Stimulated activated CD4-positive, alpha-beta T cell treated with anti-CD3 and anti-CD28 coated beads, Interleukin-2, amount 100 ng/mL, for 4 hours (primary cell): ENCODE data around the gene GPHN.
"Not testable (repeated sequence)": the region's sequence is repeated elsewhere in the genome, so short reads cannot be mapped to it uniquely, and the experiment has no call there.

ENCODE experiments used
- DNase-seq: peaks from one replicate; pipeline ENCODE4 v3.0.0-alpha.2; 2020; ENCODE audit warnings: low read depth

The GPHN gene

DNA sequence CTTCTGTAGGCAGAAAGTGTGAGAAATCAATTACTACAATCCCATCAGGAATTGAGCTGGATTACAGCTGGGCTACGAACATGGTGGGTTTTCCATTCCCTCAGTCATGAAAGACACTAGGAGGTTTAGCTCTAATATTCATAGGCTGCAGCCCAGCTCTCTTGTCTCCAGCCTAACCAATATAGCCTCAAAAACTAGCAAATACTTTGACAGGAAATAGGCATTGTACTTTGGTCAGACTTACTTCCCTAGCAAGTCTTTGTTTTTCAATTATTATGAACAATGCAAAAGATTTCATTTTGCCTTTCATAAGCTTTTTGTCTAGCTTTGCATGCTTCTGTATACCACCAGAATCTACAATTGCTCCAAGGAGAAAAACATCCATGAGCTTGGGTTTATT lies 296.2 kb downstream of the GPHN start:
- DNase-seq: no peak

DNA sequence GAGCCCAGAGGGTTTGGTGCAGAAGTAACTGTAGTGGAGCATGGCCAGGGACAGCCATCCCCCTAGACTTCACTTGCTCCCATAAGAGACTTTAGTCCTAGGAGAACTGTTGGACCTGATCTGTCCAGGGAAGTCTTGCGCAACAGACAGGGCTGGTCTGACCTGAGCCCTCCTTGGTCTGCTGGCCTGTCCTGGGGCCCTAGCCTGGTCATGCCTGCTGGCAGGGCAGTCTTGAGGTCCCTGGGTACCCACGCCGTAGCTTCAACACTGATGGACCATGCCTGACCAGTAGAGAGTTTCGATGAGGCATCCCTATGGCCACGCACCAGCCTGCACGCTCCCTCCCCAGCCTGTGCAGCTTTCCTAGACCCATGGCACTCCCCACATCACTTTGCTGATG lies 305.7 kb downstream of the GPHN start:
- DNase-seq: no peak

DNA sequence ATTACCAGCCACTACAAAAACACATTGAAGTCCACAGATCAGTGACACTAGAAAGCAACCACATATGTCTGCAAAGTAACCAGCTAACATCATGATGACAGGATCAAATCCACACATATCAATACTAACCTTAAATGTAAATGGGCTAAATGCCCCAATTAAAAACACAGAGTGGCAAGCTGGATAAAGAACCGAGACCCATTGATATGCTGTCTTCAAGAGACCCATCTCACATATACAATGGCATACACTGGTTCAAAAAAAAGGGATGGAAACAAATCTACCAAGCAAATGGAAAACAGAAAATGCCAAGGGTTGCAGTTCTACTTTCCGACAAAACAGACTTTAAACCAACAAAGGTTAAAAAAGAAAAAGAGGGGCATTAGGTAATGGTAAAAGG lies 307.7 kb downstream of the GPHN start:
- DNase-seq: no peak

DNA sequence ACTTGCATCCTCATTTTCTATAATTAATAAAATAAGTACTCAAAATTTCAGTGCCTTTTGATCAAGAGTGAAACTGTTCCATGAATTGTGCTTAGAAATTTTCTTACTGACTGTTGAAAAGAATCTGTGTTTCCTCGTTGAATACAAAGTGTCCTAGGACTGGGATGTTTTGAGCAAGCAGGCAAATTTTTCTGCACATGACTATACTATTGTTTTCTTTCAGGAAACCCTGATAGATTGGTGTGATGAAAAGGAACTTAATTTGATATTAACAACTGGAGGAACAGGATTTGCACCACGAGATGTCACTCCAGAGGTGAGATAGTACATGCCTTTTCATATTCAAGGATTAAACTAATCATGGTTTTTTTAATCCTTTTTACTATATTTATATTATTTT lies 316.3 kb downstream of the GPHN start:
- no peak for DNase-seq

DNA sequence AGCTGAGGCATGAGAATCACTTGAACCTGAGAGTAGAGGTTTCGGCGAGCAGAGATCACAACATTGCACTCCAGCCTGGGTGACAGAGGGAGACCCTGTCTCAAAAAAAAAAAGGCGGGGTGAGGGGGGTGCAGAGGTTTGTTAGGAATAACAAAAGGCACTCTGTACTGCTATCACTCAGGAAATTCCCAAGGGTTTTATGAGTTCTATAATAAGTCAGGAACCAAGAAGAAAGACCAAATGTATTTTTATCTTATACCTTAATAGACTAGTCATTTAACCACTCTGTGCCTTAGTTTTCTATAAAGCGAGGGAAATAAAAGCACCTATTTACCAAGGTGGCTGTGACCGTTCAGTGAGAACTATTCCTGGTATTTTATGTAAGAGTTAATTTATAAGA lies 319.2 kb downstream of the GPHN start:
- no peak for DNase-seq

DNA sequence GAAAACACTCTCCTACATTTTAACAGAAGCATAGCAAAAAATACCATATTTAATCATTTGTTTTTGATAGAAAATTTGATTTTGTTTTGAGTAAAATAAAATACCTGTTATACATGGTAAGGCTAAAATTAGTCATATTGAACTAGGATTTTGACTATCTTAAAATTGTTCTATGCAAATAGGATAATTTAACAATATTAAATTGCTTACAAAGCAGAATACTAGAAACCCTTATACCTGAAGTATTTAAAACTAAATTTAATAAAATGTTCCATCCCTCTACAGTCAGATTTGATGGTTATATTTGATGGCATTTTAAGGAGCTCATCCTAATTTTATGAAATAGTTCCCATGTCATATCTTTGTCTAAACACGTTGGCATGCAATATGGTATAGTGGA lies 323.2 kb downstream of the GPHN start:
- DNase-seq: no peak

DNA sequence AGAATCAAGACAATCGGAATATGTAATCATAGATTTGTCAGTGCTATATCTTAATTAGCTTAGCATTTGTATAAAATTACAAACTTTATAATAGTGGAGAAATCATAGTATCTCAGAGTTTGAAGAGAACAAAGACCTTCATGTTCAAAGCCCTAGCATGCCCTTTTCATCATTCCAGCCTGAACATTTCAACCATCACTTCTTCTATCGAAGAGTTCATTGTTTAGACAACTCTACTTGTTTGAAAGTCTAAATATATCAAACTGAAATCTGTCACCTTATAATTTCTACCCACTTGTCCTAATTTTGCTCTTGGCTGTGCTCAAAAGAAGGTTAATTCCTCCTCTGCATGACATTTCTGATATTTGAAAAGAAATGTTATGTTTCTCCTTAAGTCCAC lies 325.9 kb downstream of the GPHN start:
- DNase-seq: no peak

DNA sequence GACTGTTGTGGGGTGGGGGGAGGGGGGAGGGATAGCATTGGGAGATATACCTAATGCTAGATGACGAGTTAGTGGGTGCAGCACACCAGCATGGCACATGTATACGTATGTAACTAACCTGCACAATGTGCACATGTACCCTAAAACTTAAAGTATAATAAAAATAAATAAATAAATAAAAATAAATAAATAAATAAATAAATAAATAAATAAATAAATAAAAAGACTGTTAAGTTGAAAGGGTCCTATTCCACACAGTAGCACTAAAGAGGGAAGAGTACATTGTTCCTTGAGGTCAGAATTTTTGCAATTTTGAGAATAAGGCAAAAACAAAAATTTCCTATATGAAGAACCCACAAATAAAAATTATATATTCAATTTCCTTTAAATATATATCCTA lies 329.5 kb downstream of the GPHN start:
- DNase-seq: not testable (repeated sequence)

DNA sequence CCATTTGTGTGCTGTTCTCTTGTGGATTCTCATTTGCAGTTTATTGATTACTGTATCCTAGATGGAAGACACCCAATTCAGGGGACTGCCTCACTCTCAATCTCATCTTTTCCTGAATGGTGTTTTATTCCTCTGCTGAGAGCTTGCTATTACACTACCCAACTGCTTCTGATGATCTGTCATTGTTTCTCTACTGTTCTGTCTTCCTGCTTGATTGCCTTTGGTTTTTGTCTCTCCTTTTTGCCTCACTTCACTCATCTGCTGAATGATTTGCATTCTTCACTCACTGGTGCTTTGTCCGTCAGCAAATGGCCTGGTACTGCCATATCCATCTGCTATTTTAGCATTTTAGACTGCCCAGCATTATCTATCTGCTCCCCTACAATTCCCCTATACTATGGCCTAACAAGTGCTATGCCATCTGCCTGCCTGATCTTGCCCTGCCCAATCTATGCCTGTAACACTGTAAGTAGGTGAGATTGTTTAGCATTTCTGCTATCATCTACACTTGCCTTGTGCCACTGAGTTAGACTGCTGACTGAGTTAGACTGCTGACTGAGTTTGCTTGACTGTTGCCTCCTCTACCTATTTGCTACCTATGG lies 335.1 kb downstream of the GPHN start:
- DNase-seq: no peak

DNA sequence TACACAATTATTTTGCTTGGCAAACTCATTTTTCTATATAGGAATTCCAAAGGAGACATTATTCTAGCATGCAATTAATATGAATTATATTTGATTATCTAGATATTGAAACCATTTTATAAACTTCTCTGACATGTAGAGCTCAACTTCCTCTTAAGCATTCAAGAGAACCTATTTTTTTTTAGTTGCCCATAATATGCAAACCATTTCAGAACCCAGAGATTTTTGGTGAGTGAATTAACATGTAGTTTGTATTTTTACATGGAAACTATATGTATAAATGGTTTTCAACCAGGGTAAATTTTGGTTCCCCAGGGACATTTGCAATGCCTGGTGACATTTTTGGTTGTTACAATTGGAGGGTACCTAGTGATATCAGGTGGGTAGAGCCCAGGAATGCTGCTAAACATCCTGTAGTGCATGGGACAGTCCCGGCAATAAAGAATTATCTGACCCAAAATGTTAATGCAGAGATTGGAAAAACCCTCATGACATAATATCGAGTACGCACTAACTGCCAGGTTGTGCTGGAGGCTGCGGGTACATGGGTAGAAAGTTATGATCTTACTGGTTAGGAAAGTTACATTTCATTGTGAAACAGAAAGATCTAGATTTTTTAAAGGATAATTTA lies 342.4 kb downstream of the GPHN start:
- no peak for DNase-seq

DNA sequence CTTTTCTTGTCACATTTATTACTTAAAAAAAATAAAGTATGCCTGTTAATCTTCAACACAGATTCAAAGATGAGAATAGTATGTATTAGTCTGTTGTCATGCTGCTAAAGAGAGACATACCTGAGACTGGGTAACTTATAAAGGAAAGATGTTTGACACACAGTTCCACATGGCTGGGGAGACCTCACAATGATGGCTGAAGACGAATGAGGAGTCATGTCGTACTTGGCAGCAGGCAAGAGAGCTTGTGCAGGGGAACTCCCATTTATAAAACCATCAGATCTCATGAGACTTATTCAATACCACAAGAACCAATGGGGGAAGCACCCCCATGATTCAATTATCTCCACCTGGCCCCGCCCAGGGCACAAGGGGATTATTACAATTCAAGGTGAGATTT lies 345.4 kb downstream of the GPHN start:
- no peak for DNase-seq

DNA sequence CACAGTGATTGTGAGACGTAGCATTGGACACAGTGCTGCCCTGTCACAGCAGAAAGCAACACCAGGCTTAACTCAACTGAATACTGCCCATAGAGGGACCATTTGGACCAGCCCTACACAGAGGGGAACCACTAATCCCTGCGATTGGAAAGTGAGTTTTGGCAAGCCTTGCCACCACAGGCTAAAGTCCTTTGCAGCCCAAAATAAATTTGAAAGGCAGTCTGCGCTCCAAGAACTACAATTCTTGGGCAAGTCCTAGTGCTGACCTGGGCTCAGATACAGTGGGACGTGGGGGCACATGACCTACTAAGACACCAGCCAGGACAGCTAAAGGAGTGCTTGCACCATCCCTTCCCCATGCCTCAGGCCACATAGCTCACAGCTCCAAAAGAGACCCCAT lies 349.9 kb downstream of the GPHN start:
- DNase-seq: no peak

DNA sequence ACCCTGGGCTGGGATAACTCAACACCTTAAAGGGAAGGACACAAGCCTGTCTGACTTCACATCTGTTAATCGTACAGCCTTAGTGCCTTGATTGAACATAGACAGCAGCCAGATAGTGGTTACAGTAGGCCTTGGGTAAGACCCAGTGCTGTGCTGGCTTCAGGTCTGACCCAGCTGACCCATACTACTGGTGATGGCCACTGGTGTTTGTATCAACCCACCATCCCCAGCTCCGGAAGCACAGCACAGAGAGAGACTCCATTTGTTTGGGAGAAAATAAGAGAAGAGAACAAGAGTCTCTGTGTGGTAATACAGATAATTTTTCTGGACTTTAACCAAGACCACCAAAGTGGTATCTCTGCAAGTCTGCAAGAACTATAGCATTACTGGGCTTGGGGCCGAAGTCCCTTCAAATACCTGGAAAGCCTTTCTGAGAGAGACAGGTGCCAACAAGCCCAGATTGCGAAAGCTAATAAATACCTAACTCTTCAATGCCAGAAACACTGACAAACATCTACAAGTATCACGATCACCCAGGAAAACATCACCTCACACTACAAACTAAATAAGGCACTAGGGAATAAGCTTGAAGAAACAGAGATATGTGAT lies 351.2 kb downstream of the GPHN start:
- no peak for DNase-seq

DNA sequence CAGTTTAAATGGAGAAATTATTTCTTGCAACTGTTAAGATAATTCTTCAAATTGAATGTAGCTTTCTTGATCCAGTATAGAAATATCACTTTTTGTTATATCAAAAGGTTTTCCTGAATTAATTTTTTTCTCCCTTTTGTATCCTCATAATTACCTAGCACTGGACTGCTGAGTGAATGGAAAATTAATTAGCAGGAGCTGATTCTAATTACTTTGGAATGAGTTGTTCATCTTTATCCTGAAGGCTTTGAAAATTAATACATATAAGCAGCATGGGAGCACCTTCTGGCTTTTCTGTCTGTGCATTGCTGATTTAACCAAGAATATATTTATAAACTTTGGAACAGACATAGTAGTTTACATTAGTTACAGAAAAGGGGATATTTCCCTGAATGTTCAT lies 373.6 kb downstream of the GPHN start:
- DNase-seq: no peak

DNA sequence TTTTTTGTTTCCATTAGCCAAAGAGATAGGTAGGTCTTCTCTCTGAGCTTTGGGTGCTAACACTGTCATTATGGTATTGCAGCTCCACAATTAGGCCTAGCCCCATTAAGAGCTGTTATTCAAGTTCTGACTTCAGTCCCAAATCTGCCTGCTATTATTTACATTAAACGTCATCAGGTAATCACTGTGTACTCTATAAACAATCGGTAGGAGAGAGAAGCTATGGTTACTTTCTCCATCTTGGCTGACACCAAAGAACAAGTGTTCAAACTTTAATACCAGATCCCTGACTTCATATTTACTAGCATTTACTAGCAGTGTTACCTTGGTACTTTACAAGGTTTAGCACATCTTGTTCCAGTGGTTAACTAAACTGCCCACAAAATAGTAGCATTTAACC lies 376.2 kb downstream of the GPHN start:
- DNase-seq: no peak

DNA sequence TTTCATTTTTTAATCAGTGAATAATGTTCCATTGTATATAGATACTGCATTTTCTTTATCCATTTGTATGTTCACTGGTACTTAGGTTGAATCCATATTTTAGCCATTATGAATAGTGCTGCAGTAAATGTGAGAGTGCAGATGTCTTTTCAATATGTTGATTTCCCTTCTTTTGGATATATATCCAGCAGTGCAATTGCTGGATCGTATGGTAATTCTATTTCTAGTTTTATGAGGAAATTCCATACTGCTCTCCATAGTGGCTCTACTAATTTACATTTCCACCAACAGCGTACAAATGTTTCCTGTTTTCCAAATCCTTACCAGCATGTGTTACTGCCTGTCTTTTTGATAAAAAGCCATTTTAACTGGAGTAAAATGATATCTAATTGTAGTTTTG lies 392.8 kb downstream of the GPHN start:
- no peak for DNase-seq

DNA sequence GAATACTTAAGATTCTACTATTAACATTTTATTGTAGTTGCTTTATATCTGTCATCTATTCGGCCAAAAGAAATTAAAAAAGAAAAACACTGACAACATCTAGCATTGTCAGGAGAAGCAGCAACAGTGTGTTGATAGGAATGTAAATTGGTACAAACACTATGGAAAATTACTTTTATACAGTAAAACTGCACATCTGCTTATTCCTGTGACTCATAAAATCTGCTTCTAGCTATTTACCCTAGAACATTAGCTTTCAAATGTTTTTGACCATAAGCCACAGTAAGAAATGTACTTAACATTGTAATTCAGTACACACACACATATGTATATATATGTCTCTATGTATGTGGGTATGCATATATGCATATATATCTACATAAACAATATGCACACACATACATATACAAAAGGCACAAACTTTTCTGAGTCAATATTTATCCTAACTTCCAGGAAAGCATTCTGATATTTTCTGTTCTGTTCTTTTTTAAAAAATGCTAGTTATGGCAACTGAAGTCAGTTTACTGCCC lies 402.4 kb downstream of the GPHN start:
- no peak for DNase-seq

DNA sequence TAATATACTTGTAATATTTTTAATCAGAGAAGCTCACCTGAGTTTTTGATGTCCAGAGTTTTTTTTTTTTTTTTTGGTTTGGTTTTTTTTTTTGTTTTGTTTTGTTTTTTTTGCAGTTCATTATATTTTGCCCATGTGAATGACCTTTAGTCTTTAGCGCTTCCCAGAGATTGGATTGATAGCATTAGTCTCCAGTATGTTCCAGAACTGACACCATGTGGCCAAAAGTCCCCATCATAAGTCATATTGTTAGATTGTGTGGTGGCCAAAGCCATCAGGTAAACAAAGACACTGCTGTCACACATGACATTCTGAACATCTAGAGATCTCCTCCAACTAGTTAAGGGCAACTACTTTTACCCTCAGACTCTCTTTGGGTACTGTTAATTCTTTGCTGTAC lies 408.5 kb downstream of the GPHN start:
- DNase-seq: no peak

DNA sequence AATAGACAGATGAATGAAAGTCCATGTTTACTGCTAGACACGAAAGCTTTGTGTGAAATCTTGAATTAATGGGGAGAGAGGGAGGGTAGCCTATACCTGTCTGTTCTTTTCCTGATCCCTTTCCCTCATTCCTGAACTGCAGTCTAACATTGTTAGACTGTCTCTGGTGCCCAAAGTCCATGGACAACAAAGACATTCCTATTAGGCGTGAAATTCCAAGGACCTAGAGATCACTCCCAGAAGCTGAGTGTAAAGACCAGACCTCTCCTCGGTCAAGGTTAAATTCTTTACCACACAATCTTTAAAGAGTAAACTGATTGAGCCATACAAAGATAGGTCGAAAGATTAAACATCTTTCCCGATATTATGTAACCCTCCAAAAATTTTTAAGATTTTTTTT lies 410.6 kb downstream of the GPHN start:
- DNase-seq: no peak

DNA sequence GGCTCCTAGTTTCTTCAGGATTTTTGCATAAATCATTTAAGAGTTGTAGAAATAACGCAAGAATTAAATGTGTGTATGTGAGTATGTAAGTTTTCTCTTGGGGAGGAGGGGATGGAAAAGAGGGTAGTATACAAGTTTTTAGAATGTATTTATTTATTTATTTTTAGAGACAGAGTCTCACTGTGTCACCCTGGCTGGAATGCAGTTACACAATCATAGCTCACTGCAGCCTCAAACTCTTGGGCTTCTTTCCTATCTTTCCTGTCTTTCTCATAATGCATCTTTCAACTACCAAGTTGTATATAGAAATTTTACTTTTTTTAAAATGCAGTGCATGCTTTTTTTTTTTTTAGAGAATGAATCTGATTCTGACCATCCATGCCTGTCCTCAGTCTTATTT lies 412.2 kb downstream of the GPHN start:
- no peak for DNase-seq

DNA sequence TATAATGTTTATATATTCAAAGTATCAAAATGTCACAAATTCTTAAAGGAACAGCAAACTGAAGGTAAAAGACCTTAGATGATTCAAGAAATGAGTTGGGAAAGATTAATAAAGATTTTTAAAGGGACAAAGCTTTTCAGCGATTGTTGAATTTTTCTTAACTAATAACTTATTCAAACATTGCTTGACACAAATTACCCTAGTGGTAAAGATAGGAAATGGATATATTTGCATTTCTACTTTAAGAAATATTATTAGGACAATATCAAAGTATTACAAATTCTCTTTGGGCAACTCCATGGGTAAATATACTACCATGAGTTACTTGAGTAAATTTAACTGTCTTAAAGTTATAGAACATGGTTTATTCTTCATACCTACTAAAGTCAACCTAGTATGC lies 415.3 kb downstream of the GPHN start:
- no peak for DNase-seq

DNA sequence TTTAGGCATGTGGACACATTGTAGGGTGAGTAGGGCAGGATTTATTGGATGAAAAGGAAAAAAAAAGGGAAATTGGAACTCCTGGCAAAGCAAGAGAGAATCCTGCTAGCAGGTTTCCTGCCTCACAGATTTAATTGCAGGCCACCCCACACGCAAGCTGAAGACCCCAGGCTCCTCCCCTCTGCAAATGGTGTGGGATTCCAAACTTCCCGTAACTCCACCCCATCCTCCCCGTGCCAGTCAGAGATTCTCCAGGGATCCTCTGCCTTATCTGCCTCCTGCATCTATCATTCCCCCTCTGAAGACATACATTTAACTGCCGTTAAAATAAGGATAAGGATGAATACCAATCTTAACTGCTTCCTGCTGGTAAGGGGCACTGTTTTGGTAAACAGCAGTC lies 431.5 kb downstream of the GPHN start:
- no peak for DNase-seq

DNA sequence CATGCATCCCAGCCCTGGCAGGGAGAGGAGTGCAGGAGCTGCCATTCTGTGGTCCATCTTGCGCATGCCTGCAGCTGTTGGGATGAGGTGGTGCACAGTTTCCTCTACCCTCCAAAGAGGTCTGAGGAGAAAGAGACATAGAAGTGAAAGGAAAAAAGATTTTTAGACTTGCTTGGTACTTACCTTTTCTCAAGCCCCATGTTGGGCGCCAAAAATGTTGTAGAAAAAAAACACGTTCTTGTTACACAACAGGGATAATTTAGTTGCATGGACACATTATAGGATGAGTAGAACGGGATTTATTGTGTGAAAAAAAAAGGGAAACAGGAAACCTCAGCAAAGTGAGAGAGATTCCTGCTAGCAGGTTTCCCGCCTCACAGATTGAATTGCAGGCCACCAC lies 436.9 kb downstream of the GPHN start:
- no peak for DNase-seq

DNA sequence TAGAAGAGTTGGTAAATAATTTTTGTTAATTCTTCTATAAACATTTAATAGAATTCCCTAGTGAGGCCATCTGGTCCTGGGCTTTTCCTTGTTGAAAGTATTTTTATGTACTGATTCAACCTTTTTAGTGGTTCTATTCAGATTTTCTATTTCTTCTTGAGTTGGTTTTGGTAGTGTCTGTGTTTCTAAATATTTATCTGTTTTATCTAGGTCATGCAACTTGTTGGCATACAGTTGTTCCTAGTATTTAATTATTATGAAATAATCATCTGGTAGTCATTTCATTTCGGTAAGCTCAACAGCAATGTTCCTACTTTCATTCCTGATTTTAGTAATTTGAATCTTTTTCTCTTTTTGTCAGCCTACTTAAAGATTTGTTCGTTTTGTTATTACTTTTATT lies 447.2 kb downstream of the GPHN start:
- no peak for DNase-seq
